ENCODE measurements around the gene NADK.
"Not testable (repeated sequence)": the region's sequence is repeated elsewhere in the genome, so short reads cannot be mapped to it uniquely, and the experiment has no call there.

The NADK gene

DNA sequence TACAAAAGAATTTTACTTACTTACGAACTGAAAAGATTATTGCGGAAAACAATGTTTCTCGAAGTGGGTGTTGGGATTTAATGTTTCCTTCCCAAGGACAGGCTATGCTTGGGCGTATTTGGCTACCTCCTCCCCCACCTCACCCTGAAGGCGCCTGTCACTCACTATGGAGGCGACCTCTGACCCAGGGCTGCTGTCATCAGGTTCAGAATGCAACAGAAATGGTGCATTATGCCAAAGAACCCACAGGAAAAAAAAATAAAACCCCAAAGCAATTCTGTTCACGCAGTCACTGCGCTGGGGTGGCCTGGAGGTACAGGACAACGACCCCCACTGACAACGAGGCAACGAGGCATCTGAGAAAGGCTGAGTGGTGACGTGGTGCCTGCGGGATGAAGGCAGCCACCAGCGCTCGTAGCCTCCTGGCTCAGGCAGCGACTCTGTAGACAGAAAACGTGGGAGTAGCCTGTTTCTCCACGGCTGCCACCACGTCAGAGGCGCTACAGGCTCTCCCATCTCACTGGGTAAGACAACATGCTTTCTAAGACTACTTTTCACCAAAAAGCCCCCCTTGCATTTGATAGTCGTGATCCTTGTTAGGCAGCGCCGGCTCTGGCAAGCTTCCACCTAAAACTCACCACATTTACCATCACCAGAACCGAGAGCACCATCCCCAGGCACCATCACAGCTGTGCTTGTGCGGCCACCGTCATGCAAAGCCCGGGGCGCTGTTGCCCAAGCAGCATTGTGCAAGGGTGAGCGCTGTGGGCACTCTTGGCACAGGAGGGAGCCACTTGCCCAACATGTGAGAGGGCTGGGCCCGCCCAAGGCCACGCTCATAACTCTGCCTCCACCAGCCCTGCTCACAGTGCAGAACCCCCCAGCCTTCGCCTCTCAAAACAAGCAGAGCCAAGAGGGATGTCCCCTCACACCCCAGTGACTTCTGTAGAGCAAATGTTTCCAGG lies 14.3 kb downstream of the NADK start:
- DNase-seq (ENCODE audit: low read depth): no peak

- DNase-seq (ENCODE audit: low read depth): no peak
Measured at GRCh38 chr1:1761504-1762376, 16.5 kb downstream of the NADK start.

GRCh38 chr1:1760715-1761114 lies 17.6 kb downstream of the NADK start:
- no peak for DNase-seq (ENCODE audit: low read depth)

DNA sequence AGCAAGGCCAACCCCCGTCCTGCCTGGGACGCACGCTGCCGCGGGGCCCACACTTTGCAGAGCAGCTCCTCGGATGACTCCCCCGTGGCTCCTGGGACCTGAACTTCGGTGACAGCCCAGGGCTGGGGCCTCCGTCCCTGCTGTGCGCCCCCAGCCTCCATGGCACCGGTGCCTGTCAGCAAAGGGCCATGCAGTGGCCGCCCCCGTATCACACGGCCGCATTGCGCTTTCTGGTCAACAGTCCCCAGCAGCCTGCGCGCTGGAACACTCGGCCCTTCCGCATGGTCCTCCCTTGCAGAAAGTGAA lies 18.0 kb downstream of the NADK start:
- DNase-seq (ENCODE audit: low read depth): no peak

GRCh38 chr1:1759456-1760344 lies 18.6 kb downstream of the NADK start:
- no peak for DNase-seq (ENCODE audit: low read depth)

GRCh38 chr1:1758692-1759455 lies 19.4 kb downstream of the NADK start:
- no peak for DNase-seq (ENCODE audit: low read depth)

- no peak for DNase-seq (ENCODE audit: low read depth)
Measured at GRCh38 chr1:1758059-1758621, 20.1 kb downstream of the NADK start.

GRCh38 chr1:1757422-1758058 lies 20.7 kb downstream of the NADK start:
- no peak for DNase-seq (ENCODE audit: low read depth)

DNA sequence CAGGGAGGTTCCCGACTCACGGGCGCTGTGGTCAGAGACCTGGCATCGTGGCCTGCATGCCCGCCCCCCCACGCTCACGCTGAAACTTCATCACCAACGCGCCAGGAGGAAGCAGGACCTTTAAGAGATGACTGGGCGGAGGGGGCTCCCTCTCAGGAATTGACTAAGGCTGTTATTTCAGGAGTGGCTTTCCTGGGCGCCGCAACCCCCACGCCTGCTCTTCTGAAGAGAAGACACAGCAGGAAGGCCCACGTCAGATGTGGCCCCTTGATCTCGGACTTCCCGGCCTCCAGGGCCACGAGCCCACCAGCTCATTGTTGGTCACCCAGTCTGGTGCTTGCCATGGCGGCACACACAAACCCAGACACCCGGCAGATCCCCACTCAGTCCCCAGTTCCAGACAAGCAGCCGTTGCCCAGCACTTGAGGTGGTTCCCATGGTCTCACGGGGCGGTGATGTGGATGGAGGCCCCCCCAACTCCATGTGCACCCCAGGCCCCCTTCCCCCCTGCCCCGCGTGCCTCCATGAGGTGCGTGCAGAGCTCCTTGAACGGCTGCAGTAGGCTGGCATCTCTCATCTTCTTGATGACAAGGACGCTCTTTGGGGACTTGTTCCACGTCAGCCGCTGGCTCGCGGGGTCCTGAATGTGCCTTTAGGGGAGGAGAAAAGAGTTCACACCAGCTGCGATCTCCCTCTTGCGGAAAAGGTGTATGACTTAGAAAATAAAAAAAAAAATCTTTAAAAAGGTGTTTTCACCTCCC lies 21.4 kb downstream of the NADK start:
- no peak for DNase-seq (ENCODE audit: low read depth)

DNA sequence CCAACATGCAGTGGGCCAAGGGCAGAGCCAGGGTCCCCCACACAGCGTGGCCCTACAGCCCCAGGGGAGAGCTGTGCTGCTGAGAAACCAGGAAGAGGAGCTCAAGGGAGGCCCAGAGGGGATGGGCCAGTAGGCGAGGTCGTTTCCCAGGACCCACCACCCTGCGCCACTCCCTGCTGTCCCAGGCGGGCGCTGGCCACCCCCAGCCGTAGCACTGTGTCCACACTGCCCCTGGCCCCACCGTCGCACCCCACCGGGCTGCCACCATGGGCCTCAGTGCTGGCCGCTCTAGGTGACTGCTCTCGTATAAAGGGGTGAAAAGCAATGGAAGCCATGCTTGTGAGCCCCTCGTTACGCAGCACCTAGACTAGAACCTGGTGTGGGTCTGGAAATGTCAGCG lies 22.4 kb downstream of the NADK start:
- no peak for DNase-seq (ENCODE audit: low read depth)

DNA sequence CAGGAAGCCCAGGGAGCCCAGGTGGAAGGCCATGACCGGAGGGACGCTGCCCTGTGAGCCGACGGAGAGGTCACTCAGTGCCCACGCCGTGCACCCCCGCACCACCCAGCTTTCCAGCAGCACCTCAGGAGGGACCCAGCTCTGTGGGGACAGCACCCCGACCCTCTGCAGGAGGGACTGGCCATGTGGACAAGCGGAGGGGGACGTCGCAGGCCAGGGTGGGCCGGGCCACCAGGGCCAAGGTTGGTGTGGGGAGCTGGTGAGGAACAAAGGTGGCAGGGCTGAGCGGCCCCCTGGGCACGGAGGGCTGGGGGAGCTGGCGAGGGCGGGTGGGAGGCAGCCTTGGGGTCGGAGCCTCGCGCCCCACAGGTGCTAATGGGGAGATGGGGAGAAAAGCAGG lies 22.8 kb downstream of the NADK start:
- DNase-seq (ENCODE audit: low read depth): no peak

DNA sequence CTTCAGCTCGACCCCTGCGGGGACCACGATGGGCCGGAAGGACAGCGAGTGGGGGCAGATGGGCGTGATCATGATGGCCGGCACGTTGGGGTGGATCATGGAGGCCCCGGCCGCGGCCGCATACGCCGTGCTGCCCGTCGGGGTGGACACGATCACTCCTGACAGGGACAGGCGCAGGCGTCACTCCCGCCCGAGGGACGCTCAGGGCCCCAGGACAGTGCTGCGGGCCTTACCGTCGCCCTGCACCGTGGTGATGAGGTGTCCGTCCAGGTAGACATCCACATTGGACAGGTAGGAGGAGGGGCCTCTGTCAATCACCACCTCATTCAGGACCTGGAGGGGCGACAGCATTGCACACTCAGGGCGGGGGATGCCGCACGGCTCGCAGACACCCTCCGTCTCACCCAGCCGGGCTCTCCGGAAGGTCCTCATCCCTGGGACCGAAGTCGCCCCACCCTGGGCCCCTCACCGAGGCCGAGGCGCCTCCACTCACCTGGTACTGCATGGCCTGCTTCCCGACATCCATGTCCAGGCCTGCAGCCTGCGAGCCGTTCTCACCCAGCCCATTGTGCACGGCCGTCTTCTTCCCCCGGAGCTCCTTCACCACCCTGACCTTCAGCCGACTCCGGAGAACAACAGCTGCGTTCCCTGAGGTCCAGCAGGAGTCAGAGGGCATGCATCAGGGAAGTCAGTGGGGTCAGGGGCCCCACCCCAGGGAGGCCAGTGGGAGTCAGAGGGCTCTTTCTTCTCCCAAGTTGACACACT lies 24.0 kb downstream of the NADK start:
- DNase-seq (ENCODE audit: low read depth): no peak

DNA sequence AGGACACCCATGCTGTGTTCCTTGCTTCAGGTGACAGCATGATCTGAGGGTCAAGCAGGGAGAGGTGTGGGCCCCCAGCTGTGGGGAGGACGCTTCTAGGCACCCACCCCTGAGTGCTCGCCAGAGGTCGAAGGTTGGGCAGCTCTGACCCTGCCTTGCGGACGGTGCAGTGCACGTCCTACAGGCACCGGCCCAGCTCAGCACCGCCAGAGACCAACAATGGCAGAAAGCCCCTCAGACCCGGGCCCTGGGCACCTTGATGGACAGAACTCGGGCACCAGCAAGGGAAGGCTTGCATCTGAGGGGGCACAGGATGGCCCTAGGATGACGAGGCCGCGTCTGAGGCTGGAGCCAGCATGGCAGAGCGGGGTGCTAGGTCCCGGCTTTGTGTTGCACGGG lies 24.7 kb downstream of the NADK start:
- DNase-seq (ENCODE audit: low read depth): no peak

- DNase-seq (ENCODE audit: low read depth): no peak
Measured at GRCh38 chr1:1752636-1753606, 25.3 kb downstream of the NADK start.

DNA sequence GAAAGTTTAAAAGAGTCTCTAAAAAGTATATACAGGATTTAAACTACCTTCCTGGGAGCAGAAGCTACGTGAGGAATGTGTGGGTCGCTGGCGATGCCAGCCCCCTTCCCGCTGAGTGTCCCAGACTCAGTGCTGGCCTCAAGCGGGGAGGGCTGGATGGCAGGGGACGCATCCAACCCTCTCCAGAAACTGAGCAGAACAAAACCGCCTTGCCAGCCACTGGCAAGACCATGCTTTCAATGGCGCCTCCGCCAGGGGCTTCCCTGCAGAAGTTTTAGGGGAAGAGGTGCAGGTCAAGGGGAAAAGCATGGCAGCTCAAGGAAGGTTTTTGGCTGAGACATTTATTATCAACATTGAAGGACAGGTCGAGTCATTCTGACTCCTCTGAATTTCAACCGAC lies 26.1 kb downstream of the NADK start:
- no peak for DNase-seq (ENCODE audit: low read depth)

DNA sequence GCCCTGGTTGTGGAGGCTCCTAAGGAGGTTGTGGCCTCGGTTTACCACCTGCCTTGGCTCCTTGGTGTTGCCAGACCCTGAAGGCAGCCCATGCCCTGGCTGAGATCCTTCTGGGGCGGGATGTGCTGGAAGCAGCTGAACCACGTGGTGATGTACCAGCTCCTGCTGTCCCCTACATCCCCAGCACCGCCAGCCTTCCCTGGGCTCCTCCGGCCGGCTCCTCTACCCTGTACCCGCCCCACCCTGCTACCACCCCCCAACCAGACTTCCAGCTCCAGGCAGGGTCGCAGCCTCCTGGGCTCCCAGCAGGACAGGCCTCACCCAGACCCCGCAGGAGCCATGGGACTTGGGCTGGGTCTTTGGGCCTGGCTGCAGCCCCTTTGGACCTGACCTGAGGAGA lies 28.3 kb downstream of the NADK start:
- DNase-seq (ENCODE audit: low read depth): not testable (repeated sequence)

GRCh38 chr1:1748686-1749321 lies 29.5 kb downstream of the NADK start:
- DNase-seq (ENCODE audit: low read depth): no peak

All from activated T-cell treated with anti-CD3 and anti-CD28 coated beads for 24 hours (primary cell).